ENCODE data around the gene TBC1D10B.

TBC1D10B gene

GRCh38 chr16:30371248-30371816, 1.0 kb upstream of the TBC1D10B start (continued):
- TF ChIP-seq, protein P1, sequence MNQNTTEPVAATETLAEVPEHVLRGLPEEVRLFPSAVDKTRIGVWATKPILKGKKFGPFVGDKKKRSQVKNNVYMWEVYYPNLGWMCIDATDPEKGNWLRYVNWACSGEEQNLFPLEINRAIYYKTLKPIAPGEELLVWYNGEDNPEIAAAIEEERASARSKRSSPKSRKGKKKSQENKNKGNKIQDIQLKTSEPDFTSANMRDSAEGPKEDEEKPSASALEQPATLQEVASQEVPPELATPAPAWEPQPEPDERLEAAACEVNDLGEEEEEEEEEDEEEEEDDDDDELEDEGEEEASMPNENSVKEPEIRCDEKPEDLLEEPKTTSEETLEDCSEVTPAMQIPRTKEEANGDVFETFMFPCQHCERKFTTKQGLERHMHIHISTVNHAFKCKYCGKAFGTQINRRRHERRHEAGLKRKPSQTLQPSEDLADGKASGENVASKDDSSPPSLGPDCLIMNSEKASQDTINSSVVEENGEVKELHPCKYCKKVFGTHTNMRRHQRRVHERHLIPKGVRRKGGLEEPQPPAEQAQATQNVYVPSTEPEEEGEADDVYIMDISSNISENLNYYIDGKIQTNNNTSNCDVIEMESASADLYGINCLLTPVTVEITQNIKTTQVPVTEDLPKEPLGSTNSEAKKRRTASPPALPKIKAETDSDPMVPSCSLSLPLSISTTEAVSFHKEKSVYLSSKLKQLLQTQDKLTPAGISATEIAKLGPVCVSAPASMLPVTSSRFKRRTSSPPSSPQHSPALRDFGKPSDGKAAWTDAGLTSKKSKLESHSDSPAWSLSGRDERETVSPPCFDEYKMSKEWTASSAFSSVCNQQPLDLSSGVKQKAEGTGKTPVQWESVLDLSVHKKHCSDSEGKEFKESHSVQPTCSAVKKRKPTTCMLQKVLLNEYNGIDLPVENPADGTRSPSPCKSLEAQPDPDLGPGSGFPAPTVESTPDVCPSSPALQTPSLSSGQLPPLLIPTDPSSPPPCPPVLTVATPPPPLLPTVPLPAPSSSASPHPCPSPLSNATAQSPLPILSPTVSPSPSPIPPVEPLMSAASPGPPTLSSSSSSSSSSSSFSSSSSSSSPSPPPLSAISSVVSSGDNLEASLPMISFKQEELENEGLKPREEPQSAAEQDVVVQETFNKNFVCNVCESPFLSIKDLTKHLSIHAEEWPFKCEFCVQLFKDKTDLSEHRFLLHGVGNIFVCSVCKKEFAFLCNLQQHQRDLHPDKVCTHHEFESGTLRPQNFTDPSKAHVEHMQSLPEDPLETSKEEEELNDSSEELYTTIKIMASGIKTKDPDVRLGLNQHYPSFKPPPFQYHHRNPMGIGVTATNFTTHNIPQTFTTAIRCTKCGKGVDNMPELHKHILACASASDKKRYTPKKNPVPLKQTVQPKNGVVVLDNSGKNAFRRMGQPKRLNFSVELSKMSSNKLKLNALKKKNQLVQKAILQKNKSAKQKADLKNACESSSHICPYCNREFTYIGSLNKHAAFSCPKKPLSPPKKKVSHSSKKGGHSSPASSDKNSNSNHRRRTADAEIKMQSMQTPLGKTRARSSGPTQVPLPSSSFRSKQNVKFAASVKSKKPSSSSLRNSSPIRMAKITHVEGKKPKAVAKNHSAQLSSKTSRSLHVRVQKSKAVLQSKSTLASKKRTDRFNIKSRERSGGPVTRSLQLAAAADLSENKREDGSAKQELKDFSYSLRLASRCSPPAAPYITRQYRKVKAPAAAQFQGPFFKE (tag by site-specific recombination; IDR thresholded peaks at IDR 0.05; ENCODE audit: borderline replicate concordance): no peak
- no peak for TF ChIP-seq ZNF394 (tag by site-specific recombination; IDR thresholded peaks at IDR 0.05; ENCODE audit: borderline replicate concordance)
- TF ChIP-seq, protein P2, sequence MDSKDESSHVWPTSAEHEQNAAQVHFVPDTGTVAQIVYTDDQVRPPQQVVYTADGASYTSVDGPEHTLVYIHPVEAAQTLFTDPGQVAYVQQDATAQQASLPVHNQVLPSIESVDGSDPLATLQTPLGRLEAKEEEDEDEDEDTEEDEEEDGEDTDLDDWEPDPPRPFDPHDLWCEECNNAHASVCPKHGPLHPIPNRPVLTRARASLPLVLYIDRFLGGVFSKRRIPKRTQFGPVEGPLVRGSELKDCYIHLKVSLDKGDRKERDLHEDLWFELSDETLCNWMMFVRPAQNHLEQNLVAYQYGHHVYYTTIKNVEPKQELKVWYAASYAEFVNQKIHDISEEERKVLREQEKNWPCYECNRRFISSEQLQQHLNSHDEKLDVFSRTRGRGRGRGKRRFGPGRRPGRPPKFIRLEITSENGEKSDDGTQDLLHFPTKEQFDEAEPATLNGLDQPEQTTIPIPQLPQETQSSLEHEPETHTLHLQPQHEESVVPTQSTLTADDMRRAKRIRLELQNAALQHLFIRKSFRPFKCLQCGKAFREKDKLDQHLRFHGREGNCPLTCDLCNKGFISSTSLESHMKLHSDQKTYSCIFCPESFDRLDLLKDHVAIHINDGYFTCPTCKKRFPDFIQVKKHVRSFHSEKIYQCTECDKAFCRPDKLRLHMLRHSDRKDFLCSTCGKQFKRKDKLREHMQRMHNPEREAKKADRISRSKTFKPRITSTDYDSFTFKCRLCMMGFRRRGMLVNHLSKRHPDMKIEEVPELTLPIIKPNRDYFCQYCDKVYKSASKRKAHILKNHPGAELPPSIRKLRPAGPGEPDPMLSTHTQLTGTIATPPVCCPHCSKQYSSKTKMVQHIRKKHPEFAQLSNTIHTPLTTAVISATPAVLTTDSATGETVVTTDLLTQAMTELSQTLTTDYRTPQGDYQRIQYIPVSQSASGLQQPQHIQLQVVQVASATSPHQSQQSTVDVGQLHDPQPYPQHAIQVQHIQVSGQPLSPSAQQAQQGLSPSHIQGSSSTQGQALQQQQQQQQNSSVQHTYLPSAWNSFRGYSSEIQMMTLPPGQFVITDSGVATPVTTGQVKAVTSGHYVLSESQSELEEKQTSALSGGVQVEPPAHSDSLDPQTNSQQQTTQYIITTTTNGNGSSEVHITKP (tag by site-specific recombination; IDR thresholded peaks at IDR 0.05): peak; percentile 74
- TF ChIP-seq ZNF830 (tag by site-specific recombination; IDR thresholded peaks at IDR 0.05; ENCODE audit: low read depth): no peak
- no peak for TF ChIP-seq HOXD13 (CRISPR knock-in tag; IDR thresholded peaks at IDR 0.05; ENCODE audit: borderline replicate concordance)
- TF ChIP-seq SP2 (tag by site-specific recombination; IDR thresholded peaks at IDR 0.05): no peak
- TF ChIP-seq ZNF777 (tag by site-specific recombination; IDR thresholded peaks at IDR 0.05; ENCODE audit: borderline replicate concordance): no peak
- no peak for TF ChIP-seq ZNF416 (tag by site-specific recombination; IDR thresholded peaks at IDR 0.05)
- TF ChIP-seq ZNF239 (tag by site-specific recombination; IDR thresholded peaks at IDR 0.05): no peak
- TF ChIP-seq WT1 (tag by site-specific recombination; IDR thresholded peaks at IDR 0.05): peak; percentile 13; the same call in 1 of the 2 replicates
- no peak for TF ChIP-seq MEIS1 (CRISPR knock-in tag; IDR thresholded peaks at IDR 0.05; ENCODE audit: borderline replicate concordance)
- TF ChIP-seq, protein P3, sequence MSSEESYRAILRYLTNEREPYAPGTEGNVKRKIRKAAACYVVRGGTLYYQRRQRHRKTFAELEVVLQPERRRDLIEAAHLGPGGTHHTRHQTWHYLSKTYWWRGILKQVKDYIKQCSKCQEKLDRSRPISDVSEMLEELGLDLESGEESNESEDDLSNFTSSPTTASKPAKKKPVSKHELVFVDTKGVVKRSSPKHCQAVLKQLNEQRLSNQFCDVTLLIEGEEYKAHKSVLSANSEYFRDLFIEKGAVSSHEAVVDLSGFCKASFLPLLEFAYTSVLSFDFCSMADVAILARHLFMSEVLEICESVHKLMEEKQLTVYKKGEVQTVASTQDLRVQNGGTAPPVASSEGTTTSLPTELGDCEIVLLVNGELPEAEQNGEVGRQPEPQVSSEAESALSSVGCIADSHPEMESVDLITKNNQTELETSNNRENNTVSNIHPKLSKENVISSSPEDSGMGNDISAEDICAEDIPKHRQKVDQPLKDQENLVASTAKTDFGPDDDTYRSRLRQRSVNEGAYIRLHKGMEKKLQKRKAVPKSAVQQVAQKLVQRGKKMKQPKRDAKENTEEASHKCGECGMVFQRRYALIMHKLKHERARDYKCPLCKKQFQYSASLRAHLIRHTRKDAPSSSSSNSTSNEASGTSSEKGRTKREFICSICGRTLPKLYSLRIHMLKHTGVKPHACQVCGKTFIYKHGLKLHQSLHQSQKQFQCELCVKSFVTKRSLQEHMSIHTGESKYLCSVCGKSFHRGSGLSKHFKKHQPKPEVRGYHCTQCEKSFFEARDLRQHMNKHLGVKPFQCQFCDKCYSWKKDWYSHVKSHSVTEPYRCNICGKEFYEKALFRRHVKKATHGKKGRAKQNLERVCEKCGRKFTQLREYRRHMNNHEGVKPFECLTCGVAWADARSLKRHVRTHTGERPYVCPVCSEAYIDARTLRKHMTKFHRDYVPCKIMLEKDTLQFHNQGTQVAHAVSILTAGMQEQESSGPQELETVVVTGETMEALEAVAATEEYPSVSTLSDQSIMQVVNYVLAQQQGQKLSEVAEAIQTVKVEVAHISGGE (tag by site-specific recombination; conservative IDR thresholded peaks at IDR 0.05; ENCODE audit: low read depth): peak; percentile 56
- TF ChIP-seq ZNF843 (tag by site-specific recombination; IDR thresholded peaks at IDR 0.05): no peak
- no peak for TF ChIP-seq PRDM1 (tag by site-specific recombination; IDR thresholded peaks at IDR 0.05)
- TF ChIP-seq ZNF501 (tag by site-specific recombination; IDR thresholded peaks at IDR 0.05): no peak
- peak; percentile 77 for TF ChIP-seq PATZ1 (tag by site-specific recombination; IDR thresholded peaks at IDR 0.05)
- TF ChIP-seq ZNF585B (tag by site-specific recombination; IDR thresholded peaks at IDR 0.05): no peak
- TF ChIP-seq TRIM28 (IDR thresholded peaks at IDR 0.05; ENCODE audit: borderline replicate concordance, low read length): no peak
- no peak for TF ChIP-seq SALL2 (tag by site-specific recombination; IDR thresholded peaks at IDR 0.05; ENCODE audit: borderline replicate concordance)
- TF ChIP-seq, protein P4, sequence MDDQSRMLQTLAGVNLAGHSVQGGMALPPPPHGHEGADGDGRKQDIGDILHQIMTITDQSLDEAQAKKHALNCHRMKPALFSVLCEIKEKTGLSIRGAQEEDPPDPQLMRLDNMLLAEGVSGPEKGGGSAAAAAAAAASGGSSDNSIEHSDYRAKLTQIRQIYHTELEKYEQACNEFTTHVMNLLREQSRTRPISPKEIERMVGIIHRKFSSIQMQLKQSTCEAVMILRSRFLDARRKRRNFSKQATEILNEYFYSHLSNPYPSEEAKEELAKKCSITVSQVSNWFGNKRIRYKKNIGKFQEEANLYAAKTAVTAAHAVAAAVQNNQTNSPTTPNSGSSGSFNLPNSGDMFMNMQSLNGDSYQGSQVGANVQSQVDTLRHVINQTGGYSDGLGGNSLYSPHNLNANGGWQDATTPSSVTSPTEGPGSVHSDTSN (CRISPR knock-in tag; IDR thresholded peaks at IDR 0.05): no peak
- TF ChIP-seq ZNF324 (tag by site-specific recombination; IDR thresholded peaks at IDR 0.05): 0 out of 2 replicates have a peak, but pooled peaks have one; percentile 35
- no peak for TF ChIP-seq KLF8 (tag by site-specific recombination; IDR thresholded peaks at IDR 0.05)
- no peak for TF ChIP-seq ZFP37 (tag by site-specific recombination; IDR thresholded peaks at IDR 0.05)
